DMS53 treated with DMSO at 0.1 percent for 48 hours (cell line): ENCODE results near the gene SCARF1.
A peak's percentile ranks its signal among the peaks of the same experiment; 100 is the strongest.
"Not testable (repeated sequence)": the region's sequence is repeated elsewhere in the genome, so short reads cannot be mapped to it uniquely, and the experiment has no call there.

Source experiments
- DNase-seq: peaks from one replicate; lab custom pipeline; 2025; ENCODE audit not compliant: unreplicated experiment; lab: John Stamatoyannopoulos, UW

The SCARF1 gene

DNA sequence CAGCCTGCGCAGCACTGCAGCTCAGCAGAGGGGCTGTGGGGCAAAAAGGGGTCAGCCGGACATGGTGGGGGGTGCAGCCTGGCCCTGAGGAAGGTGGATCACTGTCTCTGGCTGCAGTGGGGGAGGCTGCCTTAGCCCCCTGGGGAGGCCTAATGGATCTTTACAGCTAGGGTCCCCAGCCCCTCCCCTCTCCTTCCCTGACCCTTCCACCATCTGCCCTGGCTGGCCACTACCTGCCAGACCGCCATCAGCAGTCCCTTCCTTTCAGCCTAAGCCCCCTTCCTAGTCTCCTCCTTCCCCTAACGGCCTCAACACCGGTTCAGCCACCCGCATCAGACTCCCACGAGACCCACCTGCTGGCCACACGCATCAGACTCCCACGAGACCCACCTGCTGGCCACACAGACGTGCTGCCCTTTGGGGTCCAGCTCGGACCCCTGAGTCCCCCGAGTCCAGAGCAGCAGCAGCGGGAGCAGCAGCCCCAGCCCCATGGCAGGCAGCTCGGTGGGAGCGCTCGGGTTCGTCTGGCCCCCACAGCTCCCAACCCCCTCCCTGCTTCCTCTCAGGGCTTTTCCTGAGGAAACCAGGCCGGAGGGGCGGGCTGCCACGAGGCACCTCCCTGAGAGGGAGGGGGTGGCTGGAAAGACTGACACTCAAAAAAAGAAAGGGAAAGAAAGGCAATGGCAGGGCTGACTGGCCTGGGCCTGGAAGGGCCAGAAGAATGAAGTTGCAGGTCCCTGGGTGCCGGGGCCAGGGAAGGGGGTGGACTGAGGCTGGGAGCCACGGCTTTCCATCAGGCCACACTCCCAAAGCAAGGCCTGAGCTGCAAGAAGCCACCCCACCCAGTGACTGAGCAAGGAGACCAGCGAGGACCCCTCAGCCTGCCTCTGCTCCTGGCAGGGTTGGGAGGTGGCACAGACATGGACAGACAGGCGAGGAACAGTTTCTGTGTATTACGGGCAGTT lies at the start of gene SCARF1:
Gene SCARF1 (minus strand): TSS at position 526 of the 965 bp plus-strand sequence. CDS start 35 bp downstream, at position 491.
- no peak for DNase-seq

GRCh38 chr17:1693339-1693738 lies 47.8 kb upstream of the SCARF1 start:
- DNase-seq, result no peak

DNA sequence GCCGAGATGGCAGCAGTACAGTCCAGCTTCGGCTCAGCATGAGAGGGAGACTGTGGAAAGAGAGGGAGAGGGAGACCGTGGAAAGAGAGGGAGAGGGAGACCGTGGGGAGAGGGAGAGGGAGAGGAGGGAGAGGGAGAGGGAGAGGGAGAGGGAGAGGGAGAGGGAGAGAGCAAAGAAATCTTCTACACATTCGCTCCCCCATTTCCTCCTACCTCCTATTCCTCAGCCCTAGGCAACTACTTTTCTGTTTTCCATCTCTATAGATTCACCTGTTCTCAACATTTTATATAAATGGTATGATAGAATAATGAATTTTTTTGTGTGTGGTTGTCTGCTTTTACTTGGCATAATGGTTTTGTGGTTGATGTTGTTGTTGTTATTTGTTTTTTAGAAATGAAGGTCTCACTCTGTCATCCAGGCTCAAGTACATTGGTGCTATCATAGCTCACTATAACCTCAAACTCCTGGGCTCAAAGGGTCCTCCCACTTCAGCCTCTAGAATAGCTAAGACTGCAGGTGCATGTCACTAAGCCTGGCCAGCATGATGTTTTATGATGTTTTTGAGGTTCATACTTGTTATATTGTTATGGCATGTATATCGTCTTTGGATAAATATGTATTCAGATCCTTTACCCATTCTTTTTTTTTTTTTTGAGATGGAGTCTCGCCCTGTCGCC lies 45.2 kb upstream of the SCARF1 start:
- DNase-seq, result no peak

DNA sequence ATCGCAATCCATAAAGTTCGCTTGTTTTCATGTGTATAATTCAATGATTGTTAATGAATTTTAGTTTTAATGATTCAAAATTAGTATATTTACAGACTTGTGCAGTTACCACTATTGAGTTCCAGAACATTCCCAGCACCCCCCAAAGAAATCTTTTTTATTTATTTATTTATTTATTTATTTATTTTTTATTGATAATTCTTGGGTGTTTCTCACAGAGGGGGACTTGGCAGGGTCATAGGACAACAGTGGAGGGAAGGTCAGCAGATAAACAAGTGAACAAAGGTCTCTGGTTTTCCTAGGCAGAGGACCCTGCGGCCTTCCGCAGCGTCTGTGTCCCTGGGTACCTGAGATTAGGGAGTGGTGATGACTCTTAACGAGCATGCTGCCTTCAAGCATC lies 42.9 kb upstream of the SCARF1 start:
- DNase-seq, result not testable (repeated sequence)

- DNase-seq, result no peak
Measured at GRCh38 chr17:1686086-1686485, 40.6 kb upstream of the SCARF1 start.

DNA sequence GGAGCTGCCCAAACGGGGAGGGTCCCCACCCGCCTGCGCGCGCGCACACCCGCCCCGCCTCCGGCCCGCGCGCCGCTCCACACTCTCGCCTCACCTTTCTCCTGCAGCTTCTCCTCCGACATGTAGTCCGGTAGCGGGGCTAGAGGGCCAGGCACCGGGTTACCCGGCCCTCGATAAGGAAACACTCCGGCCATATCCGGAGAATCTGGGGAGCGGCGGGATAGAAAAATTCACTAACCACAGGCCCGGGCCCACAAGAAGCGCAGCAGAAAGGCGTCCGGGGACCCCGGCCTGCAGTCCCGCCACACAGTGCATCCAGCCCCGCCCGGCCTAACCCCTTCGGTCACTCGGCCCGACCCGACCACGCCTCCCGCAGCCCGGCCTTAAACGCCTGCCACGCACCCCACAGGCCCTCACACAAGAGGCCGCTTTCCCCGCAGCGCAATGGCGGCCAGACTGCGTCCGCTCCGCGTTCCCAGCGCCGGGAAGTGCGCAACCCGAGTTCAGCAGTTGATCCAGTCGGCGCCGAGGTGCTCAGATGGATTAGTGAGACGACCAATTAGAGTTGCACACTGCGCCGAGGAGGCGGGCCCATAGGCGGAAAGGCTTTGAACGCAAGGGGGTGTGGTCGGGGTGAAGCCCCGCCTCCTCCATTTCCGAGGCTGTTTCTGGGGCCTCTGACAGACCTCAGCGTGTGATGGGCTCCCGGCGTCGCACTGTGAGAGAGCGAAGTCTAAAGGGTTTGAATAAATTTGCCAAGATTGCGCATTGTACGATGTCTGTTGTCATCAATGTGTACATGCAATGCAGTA lies 39.1 kb upstream of the SCARF1 start, which contains the start of gene PRPF8:
Gene PRPF8 (minus strand): TSS at position 490 of the 812 bp plus-strand sequence. CDS start 296 bp downstream, at position 194.
- DNase-seq, result peak; percentile 87

GRCh38 chr17:1683459-1683858 lies 37.9 kb upstream of the SCARF1 start:
- DNase-seq, result no peak

DNA sequence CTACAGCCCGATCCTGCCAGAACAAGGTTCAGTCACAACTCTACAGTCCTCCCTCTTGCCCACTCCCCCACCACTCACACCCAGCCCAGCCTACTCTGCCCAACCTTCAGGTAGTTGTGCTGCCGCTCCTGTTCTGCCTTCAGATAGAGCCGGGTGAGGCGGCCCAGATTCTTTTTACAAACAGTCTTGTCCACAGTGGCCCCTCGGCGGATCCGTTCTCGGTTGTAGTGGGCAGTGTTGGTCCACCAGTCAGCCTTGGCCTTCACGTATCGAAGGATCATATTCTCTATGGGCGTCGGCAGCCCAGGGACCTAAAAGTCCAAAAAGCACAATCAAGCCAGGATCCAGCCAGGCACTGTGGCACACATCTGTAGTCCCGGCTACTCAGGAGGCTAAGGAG lies 30.9 kb upstream of the SCARF1 start:
- no peak for DNase-seq

GRCh38 chr17:1673041-1673785 lies 27.7 kb upstream of the SCARF1 start:
- DNase-seq, result no peak

DNA sequence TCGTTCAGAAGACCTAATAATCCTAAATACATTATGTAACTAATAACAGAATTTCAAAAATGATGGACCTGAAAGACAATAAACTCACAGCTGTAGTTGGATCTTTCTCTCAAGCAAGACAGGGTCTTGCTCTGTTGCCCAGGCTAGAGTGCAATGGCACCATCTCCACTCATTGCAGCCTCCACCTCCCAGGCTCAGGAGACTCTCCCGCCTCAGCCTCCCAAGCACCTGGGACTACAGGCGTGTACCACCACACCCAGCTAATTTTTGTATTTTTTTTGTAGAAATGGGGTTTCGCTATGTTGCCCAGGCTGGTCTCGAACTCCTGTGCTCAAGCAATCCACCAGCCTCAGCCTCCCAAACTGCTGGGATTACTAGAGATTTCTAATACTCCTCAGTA lies 18.4 kb upstream of the SCARF1 start:
- not testable (repeated sequence) for DNase-seq

DNA sequence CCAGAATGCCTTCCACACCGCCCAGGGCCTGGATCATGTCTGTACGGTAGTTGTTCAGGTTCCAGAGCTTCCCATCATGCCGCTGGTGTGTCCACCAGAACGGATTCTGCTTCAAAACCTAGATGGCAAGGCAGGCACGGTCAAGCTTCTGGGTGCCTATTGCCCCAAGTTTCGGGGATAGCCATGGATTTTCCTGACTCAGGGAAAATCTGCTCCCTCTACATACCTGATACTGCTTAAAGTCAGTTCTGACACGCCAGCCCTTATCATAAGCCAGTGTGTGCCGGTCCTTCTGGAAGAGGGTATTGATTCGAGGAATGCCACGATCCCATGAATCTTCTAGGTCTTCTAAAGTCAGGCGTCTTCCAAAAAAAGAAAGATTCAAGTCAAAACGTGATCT lies 15.5 kb upstream of the SCARF1 start:
- DNase-seq, result no peak

DNA sequence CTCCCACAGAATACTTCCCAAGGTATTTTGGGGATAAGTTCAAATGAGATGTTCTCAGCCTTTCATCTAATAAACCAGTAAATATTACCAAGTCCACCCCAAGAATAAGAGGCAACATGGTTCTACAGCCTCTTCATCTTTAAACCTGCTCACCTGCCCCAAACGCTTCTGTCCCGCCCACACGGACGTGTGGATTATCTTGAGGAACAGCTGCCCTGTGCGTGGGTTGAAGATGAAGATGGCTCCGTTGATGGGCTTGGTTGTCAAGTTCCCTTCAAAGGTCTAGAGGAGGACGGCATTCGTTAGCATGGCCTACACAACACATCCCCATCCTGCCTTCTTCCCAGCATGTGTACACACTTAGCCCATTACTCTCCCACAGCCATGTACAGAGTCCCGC lies 12.6 kb upstream of the SCARF1 start:
- no peak for DNase-seq

- no peak for DNase-seq
Measured at GRCh38 chr17:1653735-1654134, 8.2 kb upstream of the SCARF1 start.

GRCh38 chr17:1652794-1653193 lies 7.3 kb upstream of the SCARF1 start:
- not testable (repeated sequence) for DNase-seq

DNA sequence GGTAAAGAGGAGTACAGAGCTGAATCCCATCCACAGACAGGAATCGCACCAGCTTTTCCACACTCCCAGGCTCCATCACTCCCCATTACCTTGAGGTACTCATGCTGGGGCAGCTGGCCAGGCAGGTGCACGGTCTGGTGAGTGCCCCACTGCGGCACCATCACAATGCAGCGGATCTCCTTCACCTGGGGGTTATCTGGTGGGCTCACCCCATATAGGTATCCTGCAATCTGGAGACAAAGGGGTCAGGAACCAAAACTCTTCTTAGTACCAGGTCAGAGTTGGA lies 6.0 kb upstream of the SCARF1 start:
- no peak for DNase-seq

DNA sequence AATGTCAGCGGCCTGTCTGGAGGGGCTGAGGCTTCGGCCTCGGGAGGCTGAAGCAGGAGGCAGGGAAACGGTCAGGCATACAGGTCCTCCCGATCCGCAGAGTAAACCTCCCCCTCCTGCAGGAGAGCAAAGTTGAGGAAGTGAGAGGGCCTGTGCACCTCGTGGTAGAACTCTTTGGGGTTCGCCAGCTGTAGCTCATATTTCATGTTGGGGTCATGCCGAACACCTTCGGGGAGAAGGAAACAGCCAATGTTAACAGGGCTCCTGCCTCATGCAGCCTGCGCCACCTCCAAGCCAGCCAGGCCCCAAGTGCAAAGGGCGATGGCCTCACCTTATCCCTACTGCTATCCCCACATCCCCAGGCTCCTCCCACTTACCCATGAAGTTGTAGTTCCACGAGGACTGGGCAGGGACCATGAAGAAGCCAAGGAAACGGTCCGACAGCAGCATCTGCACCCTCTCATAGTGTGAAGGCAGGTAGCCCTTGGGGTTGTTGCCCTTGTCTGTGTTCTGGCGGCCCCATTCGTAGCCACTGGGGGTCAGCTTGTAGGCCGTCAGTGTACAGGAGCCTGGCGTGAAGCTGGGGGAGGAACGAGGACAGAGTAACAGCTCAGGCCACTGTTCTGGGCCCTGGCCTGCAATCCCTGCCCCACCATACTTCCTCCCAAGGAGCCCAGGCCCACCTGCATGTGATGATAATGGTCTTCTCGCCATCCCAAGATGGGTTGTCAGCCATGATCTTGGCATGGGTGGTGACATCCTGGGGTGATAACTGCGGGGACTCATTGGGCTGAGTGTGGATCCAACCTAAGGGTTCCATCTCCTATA lies 5.4 kb upstream of the SCARF1 start:
- DNase-seq, result no peak

DNA sequence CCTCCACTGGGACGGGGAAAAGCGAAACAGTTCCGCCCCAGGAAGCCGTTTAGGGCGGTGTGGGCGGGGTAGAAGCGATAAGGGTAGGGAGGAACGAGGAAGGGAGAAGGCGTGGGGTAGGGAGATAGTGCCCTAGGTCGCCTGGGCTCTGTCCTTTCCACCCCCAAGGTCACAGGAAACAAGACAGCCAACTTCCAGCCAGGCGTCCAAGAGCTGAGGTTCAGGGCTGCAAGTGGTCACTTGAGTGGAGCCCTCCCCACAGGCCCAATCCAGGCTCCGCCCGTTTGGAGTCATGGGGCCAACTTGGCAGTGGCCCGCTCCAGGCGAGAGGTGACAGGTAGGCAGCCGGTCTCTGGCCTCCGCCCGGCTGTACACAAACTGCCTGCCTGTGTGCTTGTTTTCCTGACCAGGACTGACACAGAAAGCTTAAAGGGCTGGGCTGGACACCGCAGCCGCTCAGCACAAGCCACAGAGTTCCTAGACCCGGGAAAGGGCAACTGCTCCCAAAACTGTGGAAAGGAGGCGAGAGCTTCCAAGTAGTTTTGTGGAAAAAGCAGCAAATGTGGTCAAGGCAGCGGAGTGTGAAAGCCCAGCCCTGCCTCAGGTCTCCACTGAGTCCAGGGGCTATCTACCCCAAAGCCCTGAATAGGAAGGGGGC lies 4.4 kb upstream of the SCARF1 start, which contains the start of gene RILP:
Gene RILP (minus strand): TSS at position 23 of the 658 bp plus-strand sequence. CDS start 62 bp downstream, outside the sequence.
- DNase-seq, result peak; percentile 57

DNA sequence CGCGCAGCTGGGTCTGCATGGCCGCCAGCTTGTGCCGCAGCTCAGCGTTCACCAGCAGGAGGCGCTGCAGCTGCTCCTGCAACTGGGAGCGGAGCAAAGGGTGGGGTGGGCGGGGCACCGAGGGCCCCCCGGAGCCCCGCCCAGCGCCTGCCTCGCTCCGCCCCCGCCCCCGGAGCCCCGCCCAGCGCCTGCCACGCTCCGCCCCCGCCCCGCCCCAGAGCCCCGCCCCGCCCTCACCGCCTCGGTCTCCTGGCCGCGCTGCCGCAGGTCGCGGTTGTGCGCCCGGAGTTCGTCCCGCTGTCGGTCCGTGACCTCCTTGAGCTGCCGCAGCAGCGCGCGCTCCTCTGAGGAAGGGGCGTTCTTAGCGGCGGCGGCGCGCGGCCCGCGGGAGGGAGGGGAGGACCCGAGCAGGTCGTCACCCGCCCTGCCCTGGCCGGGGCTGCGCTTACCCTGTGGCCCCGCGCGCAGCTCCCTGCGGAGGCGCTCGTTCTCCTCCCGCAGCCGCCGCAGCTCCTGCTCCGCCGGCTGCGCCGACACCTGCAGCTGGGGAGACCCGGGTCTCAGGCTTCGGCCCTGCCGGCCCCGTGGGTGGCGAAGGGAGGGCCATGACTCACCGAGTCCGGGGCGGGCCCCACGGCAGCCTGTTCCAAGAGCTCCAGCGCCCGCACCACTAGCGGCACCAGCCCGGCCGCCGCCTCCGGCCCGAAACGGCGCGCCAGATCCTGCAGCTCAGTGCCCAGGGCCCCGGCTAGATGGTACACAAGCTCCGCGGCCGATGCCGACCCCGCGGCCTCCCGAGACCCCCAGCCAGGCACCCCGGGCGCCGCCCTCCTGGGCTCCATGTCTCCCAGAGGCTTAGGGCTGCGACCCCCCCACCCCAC lies 3.7 kb upstream of the SCARF1 start:
- DNase-seq, result peak; percentile 26
